TTC549 (cell line): ENCODE data around the gene LSM4.
A peak's percentile ranks its signal among the peaks of the same experiment; 100 is the strongest.
"Not testable (repeated sequence)": the region's sequence is repeated elsewhere in the genome, so short reads cannot be mapped to it uniquely, and the experiment has no call there.

Experiments
- FAIRE-seq: peaks from 2 replicates; lab custom pipeline; 2012; peaks lifted over from hg19 to GRCh38; lab: Jason Lieb, UNC

The LSM4 gene

GRCh38 chr19:18322759-18323460 lies at the start of gene LSM4:
Gene LSM4 (minus strand): TSS chr19:18323076. CDS start chr19:18323020, 56 bp downstream.
- peak; percentile 59 for FAIRE-seq

GRCh38 chr19:18368504-18369222 lies 45.8 kb upstream of the LSM4 start:
- no peak for FAIRE-seq

DNA sequence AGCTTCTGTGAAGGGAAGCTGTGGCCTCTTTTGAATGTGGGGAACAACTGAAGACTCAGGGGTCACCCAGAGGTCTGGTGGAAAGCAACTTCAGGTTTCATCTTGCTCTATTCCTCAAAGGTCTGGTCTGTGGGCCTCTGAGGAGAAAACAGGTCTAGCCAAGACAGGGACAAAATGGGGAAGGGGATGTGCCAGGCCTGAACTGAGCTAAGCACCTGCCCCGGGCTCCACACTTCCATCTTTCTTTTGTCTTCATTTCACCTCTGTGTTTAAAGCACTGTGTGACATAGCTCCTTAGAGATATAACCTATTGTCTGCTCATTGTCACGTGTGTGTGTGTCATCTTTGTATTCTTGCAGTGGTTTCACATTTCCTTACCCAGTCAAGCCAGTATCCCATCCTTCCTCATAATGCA lies 43.2 kb upstream of the LSM4 start:
- FAIRE-seq = no peak

- peak; percentile 86 for FAIRE-seq
Observed at GRCh38 chr19:18364826-18365528, 42.1 kb upstream of the LSM4 start.

- not testable (repeated sequence) for FAIRE-seq
Observed at GRCh38 chr19:18364277-18364825, 41.5 kb upstream of the LSM4 start.

DNA sequence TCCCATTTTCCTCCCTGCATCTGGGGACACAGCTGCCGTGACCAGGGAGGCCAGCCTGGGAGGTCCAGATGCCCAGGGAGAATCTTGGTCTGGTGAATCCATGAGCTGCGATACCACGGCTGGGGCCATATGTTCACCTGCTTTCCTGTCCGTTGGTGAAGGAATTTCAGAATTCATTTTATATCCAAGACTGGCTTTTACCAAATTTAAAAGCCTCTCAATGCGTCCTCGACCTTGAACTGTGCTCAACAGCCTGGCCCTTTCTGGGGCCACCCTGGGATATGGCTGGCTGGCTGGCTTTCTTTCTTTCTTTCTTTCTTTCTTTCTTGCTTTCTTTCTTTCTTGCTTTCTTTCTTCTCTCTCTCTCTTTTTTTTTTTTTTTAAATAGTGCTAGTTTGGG lies 40.9 kb upstream of the LSM4 start:
- FAIRE-seq = no peak

DNA sequence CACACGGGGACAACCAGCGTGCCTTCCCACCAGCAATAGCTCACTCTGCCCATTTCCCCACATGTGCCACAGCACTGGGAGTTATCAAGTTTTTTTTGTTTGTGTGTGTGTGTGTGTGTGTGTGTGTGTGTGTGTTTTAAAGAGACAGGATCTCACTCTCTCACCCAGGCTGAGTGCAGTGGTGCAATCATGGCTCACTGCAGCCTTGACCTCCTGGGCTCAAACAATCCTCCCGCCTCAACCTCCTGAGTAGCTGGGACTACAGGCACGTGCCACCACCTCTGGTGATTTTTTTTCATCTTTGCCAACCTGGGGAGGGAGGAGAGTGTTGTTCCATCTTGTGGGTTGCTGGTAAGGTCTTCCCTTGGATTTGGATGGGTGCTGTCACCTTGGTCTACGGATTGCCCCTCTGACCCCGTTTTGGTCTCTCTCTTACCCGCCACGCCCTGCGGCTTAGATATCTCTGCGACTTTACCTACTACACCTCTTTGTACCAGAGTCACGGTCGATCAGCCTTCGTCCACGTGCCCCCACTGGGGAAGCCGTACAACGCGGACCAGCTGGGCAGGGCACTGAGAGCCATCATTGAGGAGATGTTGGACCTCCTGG lies 40.2 kb upstream of the LSM4 start:
- FAIRE-seq = no peak

DNA sequence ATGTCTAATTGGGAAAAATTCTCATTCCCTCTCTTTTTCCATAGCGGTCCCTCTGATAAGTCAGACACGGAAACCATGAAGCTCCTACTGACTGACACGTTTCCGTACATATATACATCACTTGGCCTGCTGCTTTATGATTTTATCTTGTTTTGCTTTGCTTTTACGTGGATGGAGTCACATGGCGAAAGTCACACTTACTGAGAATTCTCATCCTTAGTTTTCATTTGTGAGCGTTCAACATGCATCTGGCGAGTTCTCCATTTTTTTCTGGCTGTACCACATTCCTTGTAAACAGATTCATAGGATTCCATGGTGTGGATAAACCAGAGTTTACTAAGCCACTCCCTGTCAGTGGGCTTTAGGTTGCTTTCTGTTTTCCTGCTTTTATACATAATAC lies 38.8 kb upstream of the LSM4 start:
- no peak for FAIRE-seq

DNA sequence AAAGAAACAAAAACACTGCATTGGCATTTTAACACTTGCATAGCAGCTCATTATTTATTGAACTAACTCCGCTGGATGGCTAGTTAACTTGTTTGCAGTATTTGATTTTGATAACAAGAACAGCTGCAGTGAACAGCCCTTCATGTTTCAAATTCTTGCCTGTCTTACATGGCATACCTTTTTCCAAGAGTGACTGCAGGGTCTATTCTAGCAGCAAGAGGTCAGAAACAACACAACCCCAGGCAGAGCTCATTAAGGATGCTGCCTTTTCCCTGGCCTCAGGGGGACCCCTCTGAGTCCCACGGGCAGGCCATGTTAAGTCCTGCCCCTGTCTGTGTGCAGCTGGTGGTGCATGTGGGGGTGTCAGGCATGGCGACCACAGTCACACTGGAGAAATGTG lies 34.2 kb upstream of the LSM4 start:
- no peak for FAIRE-seq

- not testable (repeated sequence) for FAIRE-seq
Observed at GRCh38 chr19:18354743-18355142, 31.9 kb upstream of the LSM4 start.

DNA sequence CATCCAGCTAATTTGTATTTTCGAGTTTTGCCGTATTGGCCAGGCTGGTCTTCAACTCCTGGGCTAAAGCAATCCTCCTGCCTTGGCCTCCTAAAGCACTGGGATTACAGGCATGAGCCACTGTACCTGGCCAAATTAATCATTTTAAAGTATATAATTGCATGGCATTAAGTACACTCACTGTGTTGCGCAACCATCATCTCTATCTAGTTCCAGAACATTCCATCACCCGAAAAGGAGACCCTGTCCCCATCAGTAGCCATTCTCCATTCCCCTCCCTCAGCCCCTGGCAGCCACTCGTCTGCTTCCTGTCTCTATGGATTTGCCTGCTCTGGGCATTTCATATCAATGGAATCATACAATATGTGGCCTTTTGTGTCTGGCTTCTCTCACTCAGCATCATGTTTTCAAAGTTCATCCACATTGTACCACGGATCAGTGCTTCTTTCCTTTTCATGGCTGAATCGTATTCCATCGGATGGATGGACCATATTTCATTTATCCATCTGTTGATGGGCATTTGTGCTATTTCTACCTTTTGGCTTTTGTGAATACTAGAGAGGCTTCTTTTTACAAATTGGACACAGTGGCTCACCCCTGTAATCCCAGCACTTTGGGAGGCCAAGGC lies 30.6 kb upstream of the LSM4 start:
- no peak for FAIRE-seq

DNA sequence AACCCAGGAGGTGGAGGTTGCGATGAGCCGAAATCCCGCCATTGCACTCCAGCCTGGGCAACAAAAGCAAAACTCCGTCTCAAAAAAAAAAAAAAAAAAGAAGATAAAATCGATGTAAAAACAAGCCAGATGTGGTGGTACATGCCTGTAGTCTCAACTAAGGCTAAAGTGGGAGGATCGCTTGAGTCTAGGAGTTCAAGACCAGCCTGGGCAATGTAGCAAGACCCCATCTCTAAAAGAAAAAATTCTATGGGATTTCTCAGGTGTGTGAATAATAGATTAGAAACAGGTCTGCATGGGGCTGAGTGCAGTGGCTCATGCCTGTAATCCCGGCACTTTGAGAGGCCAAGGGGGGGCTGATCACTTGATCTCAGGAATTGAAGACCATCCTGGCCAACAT lies 28.7 kb upstream of the LSM4 start:
- FAIRE-seq = no peak

DNA sequence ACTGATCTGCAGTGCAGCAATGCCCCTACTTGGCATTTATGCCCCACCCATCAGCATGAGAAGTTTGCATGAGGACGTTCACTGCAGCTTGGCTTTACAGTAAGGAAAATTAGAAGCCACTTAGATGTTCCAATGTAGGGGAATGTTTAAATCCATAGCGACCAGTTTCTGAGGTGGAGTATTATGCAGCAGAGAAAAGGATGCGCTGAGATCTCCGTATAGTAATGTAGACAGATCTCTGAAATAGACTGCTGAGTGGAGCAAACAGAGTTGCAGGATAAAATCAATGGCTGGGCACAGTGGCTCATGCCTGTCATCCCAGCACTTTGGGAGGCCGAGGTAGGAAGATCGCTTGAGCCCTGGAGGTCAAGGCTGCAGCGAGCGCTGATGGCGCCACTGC lies 27.6 kb upstream of the LSM4 start:
- no peak for FAIRE-seq

GRCh38 chr19:18349524-18350128 lies 26.8 kb upstream of the LSM4 start:
- FAIRE-seq = peak; percentile 84

- FAIRE-seq = not testable (repeated sequence)
Observed at GRCh38 chr19:18348818-18349339, 26.0 kb upstream of the LSM4 start.

DNA sequence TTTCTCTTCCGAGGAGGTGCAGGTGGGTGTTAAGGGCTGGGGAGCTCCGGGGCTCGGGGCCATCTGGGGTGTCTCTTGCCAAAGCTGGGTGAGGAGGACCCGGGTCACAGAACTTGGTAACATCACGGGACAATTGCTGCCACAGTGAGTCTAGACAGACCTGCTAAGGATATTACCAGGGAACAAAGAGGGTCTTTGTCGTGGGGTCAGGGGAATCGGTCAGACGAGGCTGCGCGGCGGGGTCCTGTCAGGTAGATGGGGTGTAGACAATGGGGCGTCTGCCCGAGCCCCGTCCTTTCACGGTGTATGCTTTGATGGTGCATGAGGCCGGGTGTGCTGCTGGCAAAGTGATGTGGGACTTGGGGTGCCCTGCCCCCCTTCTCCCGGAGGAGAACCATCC lies 25.3 kb upstream of the LSM4 start:
- FAIRE-seq = no peak

DNA sequence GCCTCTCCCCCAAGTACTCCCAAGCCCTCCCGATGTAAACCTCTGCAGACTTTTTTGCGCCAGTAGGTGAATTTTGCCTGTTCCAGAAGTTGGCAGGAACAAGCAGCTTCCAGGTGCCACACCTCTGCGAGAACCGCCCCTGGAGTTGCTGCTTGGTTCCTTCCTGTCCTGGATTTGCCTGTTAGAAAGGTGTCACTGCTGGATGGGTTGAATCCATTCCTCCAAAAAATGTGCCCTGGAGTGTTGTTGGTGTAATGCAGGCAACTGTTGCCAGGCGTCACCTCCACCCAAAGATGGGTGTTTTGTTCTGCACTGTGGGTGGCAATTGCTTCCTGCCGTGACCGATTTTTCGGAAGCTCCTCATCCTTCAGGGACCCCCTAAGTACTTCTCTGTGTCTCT lies 23.2 kb upstream of the LSM4 start:
- no peak for FAIRE-seq

DNA sequence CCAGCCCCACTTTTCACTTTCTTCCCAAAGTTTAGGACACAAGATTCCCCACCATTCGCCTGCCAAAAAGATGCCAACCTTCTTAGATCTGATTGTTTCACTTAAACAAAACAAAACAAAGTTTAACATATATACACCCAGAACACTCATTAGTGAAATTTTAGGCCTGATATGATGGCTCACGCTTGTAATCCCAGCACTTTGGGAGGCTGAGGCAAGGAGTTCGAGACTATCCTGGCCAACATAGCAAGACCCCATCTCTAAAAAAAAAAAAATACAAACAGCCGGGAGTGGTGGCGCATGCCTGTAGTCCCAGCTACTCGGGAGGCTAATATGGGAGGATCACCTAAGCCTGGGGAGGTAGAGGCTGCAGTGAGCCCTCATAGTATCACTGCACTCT lies 22.4 kb upstream of the LSM4 start:
- no peak for FAIRE-seq

DNA sequence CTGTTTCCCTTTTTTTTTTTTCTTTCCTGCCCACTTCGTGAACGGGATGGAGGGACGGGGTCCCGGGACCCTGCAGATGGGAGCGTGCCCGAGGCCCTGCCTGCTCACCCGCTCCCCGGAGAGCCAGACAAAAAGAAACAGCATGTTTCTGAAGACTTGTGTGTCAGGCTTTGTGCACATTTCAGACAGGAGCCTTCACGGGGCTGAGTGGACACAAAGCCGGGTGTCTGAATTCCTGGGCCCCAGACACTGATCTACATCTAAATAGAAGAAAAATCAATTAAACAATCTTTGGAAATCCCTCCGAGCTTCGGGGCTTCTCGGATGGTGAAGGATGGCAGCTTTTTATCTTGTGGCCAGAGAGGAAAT lies 21.7 kb upstream of the LSM4 start:
- no peak for FAIRE-seq

GRCh38 chr19:18342090-18342632 lies 19.3 kb upstream of the LSM4 start:
- no peak for FAIRE-seq
